ENCODE measurements around the gene CDRT4.

DNA sequence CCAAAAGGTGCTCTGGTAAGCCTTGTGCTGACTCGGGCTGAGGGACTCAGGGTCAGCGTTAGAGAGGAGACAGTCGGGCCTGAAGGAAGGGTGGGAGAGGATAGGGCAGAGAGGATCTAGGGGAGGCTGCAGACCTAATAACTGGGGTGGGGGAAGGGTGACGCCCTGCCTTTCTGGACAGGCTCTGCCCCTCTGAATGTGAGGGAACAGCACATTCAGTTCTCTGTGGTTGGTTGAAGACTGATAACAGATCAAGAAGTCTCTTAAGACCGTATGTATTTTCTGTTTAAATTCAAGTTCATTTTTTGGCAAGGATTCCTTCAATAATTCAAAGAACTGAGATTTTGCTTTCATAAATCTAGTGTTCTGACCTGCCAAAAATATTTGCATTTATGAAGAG is 69.8 kb downstream of the CDRT4 start:
- TF ChIP-seq POLR2A (IDR thresholded peaks at IDR 0.05) (no peak), POLR2AphosphoS5 (IDR thresholded peaks at IDR 0.05) (no peak)
- TF ChIP-seq, protein P1, sequence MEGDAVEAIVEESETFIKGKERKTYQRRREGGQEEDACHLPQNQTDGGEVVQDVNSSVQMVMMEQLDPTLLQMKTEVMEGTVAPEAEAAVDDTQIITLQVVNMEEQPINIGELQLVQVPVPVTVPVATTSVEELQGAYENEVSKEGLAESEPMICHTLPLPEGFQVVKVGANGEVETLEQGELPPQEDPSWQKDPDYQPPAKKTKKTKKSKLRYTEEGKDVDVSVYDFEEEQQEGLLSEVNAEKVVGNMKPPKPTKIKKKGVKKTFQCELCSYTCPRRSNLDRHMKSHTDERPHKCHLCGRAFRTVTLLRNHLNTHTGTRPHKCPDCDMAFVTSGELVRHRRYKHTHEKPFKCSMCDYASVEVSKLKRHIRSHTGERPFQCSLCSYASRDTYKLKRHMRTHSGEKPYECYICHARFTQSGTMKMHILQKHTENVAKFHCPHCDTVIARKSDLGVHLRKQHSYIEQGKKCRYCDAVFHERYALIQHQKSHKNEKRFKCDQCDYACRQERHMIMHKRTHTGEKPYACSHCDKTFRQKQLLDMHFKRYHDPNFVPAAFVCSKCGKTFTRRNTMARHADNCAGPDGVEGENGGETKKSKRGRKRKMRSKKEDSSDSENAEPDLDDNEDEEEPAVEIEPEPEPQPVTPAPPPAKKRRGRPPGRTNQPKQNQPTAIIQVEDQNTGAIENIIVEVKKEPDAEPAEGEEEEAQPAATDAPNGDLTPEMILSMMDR (IDR thresholded peaks at IDR 0.05), result no peak
